22Rv1 (cell line): Measurements from ENCODE around the gene SRRM1.

Source experiments
- CTCF ChIP-seq: fragments of 450-650 bp; IDR thresholded peaks from 2 replicates; pipeline ENCODE4 v1.5.1; 2017; ENCODE audit warnings: mild to moderate bottlenecking
- ZFX ChIP-seq: fragments of 450-650 bp; IDR thresholded peaks from 2 replicates; pipeline ENCODE4 v1.6.1; 2017; ENCODE audit warnings: antibody characterized with exemption, borderline replicate concordance

DNA sequence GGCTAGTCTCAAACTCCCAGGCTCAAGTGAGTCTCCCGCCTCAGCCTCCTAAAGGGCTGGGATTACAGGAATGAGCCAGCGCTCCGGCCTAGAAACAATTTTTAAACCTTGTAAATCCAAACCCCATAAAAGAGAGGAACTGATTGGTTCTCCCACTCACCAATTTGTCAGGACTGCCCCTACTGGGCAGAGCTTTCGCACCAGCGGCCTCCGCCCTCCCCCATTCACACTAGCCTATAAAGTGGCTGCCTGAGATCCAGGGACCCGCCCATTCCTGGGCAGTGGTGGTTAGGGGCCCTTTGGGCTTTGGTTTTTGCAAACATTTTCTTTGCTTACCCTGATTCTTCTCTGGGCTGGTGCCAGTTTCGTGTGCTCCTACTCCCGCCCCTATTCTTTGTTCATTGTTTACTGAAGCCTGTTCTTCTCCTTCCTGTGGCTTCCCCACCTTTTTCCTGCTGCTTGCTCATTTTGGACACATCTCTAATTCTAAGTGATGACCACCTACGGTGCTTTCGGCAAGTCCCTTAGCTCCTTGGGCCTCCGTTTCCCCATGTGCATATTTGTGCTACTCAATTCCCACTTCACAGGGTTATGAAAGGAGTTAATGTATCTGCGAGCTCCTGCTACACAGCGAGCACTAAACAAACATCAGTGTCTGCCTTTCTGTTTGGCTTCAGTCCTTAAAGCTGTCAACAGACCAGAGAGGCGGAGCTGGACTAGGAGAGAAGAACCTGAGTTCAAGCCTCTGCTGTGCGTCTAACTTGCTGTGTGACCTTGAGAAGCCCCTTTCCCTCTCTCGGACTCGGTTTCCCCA lies 62.4 kb downstream of the SRRM1 start:
- TF ChIP-seq CTCF (no peak), ZFX (no peak)
